ENCODE data around the gene TMEM201.
"Not testable (repeated sequence)": the region's sequence is repeated elsewhere in the genome, so short reads cannot be mapped to it uniquely, and the experiment has no call there.

Gene TMEM201

GRCh38 chr1:9621032-9621431 is 32.3 kb downstream of the TMEM201 start:
- DNase-seq (ENCODE audit: low read depth), result no peak

DNA sequence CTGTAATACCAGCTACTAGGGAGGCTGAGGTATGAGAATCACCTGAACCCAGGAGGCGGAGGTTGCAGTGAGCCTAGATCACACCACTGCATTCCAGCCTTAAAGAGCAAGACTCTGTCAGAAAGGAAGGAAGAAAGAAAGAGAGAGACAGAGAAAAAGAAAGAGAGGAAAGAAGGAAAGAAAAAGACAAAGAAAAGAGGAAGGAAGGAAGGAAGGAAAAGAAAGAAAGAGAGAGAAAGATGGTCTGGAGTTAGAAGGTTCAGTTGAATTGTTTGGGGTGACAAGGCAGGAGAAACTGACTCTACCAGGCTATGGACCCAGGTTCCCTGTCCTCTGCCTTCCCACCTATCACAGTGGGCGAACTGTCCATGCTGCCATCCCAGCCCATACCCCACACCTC is 35.4 kb downstream of the TMEM201 start:
- DNase-seq (ENCODE audit: low read depth), result no peak

DNA sequence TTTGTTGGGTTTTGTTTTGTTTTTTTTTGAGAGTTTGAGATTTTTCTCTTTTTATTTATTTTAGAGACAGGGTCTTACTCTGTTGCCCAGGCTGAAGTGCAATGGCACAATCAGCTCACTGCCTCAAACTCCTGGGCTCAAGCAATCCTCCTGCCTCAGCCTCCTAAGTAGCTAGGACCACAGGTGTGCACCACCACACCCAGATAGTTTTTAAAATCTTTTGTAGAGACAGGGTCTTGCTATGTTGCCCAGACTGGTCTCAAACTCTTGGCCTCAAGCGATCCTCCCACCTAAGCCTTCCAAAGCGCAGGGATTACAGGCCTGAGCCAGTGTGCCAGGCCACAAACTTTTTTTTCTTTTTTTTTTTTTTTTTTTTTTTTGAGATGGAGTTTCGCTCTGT is 36.3 kb downstream of the TMEM201 start:
- not testable (repeated sequence) for DNase-seq (ENCODE audit: low read depth)

DNA sequence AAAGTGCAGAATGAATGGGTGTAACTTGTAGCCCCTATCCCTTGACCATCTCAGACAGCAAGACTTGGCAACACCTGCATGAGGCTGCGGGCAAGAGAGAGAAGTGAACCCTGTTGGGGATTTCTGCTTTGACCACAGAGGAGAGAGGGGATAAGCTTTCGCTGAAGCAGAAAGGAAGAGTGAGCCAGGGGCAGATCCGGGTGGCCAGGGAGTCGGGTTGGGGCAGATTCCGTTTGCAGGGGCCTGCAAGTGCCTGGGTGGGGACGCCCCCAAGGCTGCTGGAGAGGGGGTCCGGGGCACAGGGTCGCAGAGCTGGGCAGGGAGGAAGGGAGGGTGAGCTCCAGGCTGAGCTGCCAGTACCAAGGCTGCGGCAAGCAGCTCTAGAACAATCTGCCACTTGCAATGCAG is 37.5 kb downstream of the TMEM201 start:
- no peak for DNase-seq (ENCODE audit: low read depth)

DNA sequence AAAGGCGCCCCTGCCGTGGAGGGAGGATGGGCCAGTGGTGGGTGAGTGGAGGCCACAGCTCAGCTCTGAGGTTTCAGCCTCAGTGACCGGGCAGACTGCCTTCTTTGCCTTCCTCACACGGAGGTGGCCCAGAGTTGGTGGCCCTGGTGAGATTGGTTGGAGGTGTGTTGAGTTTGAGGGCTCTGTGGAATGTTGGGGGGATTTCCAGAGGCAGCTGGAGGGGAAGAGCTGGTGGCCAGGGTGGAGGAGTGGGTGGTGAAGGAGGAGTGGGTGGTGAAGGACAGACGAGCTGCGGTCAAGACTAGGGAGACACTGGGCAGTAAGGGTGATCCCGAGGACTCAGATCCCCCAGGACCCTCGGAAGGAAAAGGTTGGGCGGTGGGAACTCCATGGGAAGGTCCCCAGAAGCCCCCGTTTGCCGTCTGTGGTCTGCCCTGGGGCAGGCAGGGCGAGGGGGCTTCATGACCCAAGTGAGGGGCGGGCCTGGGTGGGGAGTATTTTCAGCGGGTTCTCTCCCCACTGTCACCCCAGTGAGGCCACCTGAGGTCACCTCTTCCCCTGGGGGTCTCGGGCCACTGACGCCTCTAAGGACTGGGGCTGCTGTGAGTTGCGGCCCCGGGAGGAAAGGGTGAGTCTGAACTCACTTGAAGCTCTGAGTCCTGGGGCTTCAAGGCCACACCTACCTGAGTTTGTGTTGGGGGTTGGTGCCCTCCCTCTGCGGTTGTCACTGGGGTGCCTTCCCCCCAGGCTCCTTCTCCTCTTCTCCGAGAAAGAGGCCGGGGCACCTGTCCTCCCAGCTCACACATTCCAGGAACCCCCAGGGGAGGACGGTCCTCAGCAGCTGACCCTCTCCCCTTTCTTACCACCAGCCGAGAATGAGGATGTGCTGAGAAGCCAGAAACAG is 40.1 kb downstream of the TMEM201 start:
- peak; percentile 53 for DNase-seq (ENCODE audit: low read depth)

- peak; percentile 49 for DNase-seq (ENCODE audit: low read depth)
These were observed 40.9 kb downstream of the TMEM201 start for GRCh38 chr1:9629445-9630201.

DNA sequence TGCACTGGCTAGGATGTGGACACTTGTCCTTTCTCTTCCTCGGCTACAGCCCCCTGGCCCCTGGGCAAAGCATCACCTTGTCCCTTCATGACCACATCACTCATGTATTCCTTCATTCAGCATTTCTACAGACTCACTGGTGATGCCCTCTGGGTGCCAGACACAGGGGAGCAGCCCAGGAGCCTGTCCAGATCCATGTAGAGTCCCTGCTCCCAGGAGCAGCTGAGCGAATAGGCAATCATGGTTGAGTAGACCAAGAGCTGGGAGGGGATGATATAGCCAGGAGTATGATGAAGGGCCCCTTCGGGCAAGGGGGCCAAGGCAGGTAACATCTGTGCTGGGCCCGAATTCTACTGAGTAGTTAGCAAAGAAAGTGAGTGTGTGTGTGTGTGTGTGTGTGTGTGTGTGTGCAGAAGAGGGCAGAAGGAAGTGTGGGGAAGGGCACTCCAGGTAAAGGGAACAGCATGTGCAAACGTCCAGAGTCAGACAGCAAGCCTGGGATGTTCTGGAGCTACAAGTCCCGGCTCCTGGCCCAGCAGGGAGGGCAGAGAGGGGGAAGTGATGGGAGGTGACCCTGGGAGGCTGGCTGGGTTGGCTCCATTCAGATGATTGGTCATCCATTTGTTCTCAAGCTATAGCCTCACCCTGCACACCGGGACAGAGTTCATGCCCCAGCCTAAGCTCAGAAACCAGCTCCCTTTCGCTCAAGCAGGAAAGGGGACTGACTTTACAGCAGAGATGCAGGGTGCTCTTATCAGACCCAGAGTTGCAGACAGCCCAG is 41.8 kb downstream of the TMEM201 start:
- DNase-seq (ENCODE audit: low read depth), result no peak

GRCh38 chr1:9631613-9632012 is 42.9 kb downstream of the TMEM201 start:
- DNase-seq (ENCODE audit: low read depth), result no peak

GRCh38 chr1:9633493-9633892 is 44.8 kb downstream of the TMEM201 start:
- no peak for DNase-seq (ENCODE audit: low read depth)

DNA sequence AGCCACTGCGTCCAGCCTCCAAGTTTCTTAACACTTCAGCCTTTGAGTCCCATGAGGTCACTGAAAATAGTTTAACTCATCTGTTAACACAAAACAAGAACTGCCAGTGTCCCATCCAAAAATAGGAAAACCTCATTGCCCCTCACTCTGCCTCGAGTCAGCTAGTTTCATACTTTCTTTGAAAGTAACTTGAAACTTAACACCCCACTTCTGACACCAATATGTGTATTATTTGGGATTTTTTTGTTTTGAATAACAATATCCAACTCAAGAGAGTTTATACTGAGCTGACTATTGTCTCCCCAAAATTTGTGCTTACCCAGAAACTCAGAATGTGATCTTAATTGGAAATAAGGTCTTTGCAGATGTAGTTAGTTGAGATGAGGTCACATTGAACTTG is 45.9 kb downstream of the TMEM201 start:
- DNase-seq (ENCODE audit: low read depth), result no peak

DNA sequence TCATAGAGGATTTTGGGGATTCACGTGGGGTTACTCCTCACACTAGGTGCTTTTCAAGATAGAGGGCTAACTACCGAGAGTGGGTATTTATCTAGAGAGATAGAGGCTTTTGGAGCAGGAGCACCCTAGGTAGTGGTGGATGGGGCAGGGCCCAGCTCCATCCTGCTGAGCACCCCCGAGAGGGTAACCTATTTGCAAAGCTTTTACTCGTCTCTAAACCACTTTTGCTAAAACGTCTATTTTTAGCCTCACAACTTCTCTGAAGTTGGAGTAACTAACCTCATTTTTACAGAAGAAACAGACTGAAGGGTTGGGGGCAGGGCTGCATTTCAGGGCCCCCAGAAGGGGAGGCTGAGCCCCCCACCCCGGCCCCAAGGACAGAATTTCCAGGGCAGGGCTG is 50.5 kb downstream of the TMEM201 start:
- DNase-seq (ENCODE audit: low read depth), result no peak

DNA sequence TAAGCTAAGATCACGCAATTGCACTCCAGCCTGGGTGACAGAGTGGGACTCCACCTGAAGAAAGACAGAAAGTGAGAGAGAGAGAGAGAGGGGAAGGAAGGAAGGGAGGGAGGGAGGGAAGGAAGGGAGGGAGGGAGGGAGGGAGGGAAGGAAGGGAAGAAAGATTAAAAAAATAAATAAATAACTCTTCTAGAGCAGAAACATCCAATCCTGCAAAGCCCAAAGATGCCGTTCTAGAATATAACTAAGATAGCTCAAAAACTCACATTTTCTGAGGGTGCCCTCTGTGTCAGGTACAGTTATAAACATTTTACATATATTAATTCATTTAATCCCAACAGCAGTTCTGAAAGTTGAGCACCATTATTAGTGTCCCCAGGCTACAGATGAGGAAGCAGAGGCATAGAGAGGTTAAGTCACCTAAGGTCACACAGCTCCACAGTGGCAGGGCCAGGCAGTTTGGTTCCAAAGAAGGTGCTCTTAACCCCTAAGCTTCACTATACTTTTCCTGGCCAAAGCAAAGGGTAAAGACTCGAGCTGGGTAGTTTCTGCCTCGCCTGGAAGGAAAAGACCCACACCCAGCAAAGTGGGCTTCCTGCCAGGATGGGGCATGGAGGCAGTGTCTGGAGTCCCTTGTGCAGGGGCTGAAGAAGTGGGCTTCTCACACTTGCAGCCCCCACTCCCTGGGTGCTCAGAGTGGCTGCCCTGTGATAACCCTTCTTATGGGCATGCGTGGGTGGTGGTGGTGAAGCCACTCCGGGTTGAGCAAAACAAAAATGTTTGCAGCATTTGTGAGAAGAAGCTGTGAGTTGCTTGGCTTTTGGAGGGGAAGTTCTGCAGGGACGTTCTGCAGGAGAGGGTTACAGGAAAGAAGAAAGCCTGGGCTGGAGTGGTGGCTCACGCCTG is 54.9 kb downstream of the TMEM201 start:
- no peak for DNase-seq (ENCODE audit: low read depth)

- DNase-seq (ENCODE audit: low read depth), result no peak
These were observed 57.3 kb downstream of the TMEM201 start for GRCh38 chr1:9646037-9646436.

GRCh38 chr1:9648171-9648570 is 59.5 kb downstream of the TMEM201 start:
- DNase-seq (ENCODE audit: low read depth), result no peak

DNA sequence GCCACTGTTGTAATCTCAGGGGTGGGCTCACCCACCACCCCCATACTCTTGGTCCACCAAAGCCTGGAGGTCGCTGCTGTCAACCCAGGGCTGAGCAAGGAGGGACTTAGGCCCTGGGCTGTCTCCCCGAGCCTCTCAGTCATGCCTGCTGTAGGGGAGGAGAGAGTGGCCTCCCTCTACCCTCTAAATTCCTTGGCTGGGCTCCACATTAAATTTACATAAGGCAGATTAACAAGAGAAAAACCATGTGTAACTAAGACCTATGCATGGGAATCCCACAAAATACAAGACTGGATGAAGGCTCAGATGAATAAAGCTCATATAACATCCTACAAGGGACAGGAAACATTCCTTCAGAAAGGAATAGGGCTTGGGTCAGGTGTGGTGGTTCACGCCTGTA is 61.1 kb downstream of the TMEM201 start:
- no peak for DNase-seq (ENCODE audit: low read depth)

- no peak for DNase-seq (ENCODE audit: low read depth)
These were observed 62.5 kb downstream of the TMEM201 start for GRCh38 chr1:9651220-9651564.

GRCh38 chr1:9651565-9652378 is 63.1 kb downstream of the TMEM201 start, which contains the start of gene PIK3CD:
Gene PIK3CD (plus strand): TSS chr1:9651731. CDS start chr1:9710456, 58,725 bp downstream.
- no peak for DNase-seq (ENCODE audit: low read depth)

- peak; percentile 53 for DNase-seq (ENCODE audit: low read depth)
These were observed 63.9 kb downstream of the TMEM201 start for GRCh38 chr1:9652379-9653209.

DNA sequence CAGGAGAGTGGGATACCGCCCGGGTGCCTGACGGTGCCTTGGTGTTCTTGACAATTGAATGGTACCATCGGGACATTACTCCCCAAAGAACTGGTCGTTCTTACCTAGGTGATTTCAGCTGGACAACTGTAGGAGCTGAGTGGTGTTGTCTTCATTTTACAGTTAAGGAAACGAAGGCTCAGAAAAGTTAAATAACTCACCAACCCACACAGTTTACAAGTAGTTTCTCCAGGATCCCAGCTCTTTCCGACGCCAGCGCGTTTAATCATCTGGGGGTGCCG is 64.4 kb downstream of the TMEM201 start:
- DNase-seq (ENCODE audit: low read depth), result no peak

- no peak for DNase-seq (ENCODE audit: low read depth)
These were observed 64.9 kb downstream of the TMEM201 start for GRCh38 chr1:9653491-9654050.
